Left lung (tissue), 10 donors: ENCODE data around the gene G6PC1. TPM values are rescaled to one million over a fixed set of nuclear protein-coding genes. Genes with fewer than 3 reads are reported as not detected.
"Not testable (repeated sequence)": the region's sequence is repeated elsewhere in the genome, so short reads cannot be mapped to it uniquely, and the experiment has no call there.

ENCODE experiments used
- ATAC-seq: fragments of 200-7000 bp; cut with Tn5 transposase; one replicate; pipeline ENCODE4 v1.9.1; 2020; ENCODE audit warnings: moderate library complexity
- DNase-seq, 4 donors: peaks; one replicate each; pipeline ENCODE4 v3.0.0-alpha.2; 2013 to 2020
- H3K27ac ChIP-seq, 2 donors: fragments of 200-600 bp; sonication (generic) in 1 of 2; one replicate each; pipeline versions ENCODE4 v1.5.0 to v1.8.0; 2020 to 2021
- H3K27me3 ChIP-seq, 2 donors: fragments of 200-600 bp; sonication (generic) in 1 of 2; one replicate each; pipeline versions ENCODE4 v1.5.0 to v1.8.0; 2020 to 2021
- H3K36me3 ChIP-seq, 2 donors: fragments of 200-600 bp; sonication (generic) in 1 of 2; one replicate each; pipeline versions ENCODE4 v1.5.0 to v1.8.0; 2020 to 2021
- H3K4me1 ChIP-seq, 2 donors: fragments of 200-600 bp; one replicate each; pipeline ENCODE4 v1.8.0; 2021
- H3K4me3 ChIP-seq, 2 donors: fragments of 200-600 bp; sonication (generic) in 1 of 2; one replicate each; pipeline versions ENCODE4 v1.5.0 to v1.8.0; 2020 to 2021; ENCODE audit warnings: mild to moderate bottlenecking in 1 of 2
- H3K9me3 ChIP-seq, 2 donors: fragments of 200-600 bp; sonication (generic) in 1 of 2; one replicate each; pipeline versions ENCODE4 v1.5.0 to v1.8.0; 2020 to 2021
- intact Hi-C, 2 donors: fragments of 100-400 bp; cut with DNase I; formaldehyde crosslinking; loops; one replicate each; pipeline versions ENCODE4 v1.11.2 to v1.14.2; 2022
- polyA plus RNA-seq, 6 donors: library from polyadenylated mRNA; unstranded; fragments of 120-200 nt; gene quantifications; one replicate each; pipeline ENCODE4 v1.2.1, GENCODE V29; 2013; ENCODE audit not compliant: insufficient read length in 6 of 6
- total RNA-seq, 2 donors: library from RNA; stranded (reverse); fragmentation: NEBNext Ultra II Directional; extraction: Animal tissue kit (Norgen Biotek cat#: 25700); gene quantifications; one replicate each; pipeline ENCODE4 v1.2.1, GENCODE V29; 2021
- TF ChIP-seq, protein P1 (sequence below), 2 donors: fragments of 200-600 bp; sonication (generic) in 1 of 2; IDR thresholded peaks; one replicate each; pipeline versions ENCODE4 v1.5.0 to v1.8.0; 2021; ENCODE audit warnings: antibody characterized with exemption in 2 of 2
- donor health status: DM: no; HTN: yes; CAD: no.
- donor health status: DM: no; HTN: no; CAD: no.

Gene G6PC1
- total and polyA plus RNA-seq, 8 donors: 0.06 to 0.17 (median 0.10) TPM; not detected in 5

GRCh38 chr17:42853597-42853967 is 47.0 kb upstream of the G6PC1 start:
- Histone ChIP-seq H3K27me3 (no peaks in the 10 kb centered on the region), H3K9me3 (no peaks in the 10 kb centered on the region), H3K36me3 (no peaks in the 10 kb centered on the region), H3K4me1 (peaks cover 0 to 12% of the 10 kb centered on the region in 2 donors), H3K27ac (peak overlapping the region in 1 of 2 donors; percentile 29), H3K4me3 (peak overlapping the region; percentile 7 to 37)
- no peak for ATAC-seq
- TF ChIP-seq, protein P1, sequence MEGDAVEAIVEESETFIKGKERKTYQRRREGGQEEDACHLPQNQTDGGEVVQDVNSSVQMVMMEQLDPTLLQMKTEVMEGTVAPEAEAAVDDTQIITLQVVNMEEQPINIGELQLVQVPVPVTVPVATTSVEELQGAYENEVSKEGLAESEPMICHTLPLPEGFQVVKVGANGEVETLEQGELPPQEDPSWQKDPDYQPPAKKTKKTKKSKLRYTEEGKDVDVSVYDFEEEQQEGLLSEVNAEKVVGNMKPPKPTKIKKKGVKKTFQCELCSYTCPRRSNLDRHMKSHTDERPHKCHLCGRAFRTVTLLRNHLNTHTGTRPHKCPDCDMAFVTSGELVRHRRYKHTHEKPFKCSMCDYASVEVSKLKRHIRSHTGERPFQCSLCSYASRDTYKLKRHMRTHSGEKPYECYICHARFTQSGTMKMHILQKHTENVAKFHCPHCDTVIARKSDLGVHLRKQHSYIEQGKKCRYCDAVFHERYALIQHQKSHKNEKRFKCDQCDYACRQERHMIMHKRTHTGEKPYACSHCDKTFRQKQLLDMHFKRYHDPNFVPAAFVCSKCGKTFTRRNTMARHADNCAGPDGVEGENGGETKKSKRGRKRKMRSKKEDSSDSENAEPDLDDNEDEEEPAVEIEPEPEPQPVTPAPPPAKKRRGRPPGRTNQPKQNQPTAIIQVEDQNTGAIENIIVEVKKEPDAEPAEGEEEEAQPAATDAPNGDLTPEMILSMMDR (IDR thresholded peaks at IDR 0.05): no peak
- intact Hi-C loops: no loop called here
- DNase-seq: peak in 1 of 4 donors; percentile 11

DNA sequence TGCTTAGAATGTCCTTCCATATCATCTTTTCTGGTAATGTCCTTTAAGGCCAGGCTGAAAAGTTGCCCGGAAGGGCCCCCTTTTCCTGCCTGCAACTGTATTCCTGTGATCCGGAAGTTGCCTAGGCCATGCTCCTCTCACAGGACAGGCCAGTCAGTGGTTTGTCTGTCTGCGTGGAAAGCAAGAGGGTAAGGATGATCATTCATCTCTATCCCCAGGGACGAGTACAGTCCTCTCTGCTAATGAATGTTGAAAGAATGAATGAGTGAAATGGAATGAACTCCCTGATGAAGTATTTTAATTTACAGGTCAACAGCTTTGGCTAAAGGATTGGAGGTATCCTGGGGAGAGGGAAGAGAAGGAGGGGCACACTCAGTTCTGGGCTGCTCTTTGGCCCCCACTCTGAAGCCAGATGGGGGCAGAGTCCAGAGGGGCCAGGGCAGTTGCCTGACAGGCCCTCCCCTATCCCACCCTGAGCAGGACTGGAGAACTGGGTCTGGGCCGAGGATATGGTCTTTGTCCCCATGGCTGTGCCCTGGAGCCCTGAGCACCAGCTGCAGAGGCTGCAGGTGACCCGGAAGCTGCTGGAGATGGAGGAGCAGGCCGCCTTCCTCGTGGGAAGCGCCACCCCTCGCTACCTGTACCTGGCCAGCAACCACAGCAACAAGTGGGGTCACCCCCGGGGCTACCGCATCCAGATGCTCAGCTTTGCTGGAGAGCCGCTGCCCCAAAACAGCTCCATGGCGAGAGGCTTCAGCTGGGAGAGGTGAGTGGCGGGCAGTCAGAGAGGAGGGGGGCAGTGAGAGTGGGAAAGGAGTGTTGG is 46.4 kb upstream of the G6PC1 start:
- no peaks in the 10 kb centered on the region for H3K9me3 ChIP-seq
- no peaks in the 10 kb centered on the region for H3K36me3 ChIP-seq
- ATAC-seq: no peak
- H3K27ac ChIP-seq: peak overlapping the region in 1 of 2 donors; percentile 29
- H3K27me3 ChIP-seq: no peaks in the 10 kb centered on the region
- no peak for DNase-seq
- intact Hi-C loops: no loop called here
- TF ChIP-seq, protein P1 (IDR thresholded peaks at IDR 0.05): no peak
- H3K4me1 ChIP-seq: peaks cover 0 to 12% of the 10 kb centered on the region in 2 donors
- H3K4me3 ChIP-seq: peak overlapping the region; percentile 7 to 37

- H3K4me3 ChIP-seq: peak overlapping the region in 1 of 2 donors; percentile 37
- no peak for DNase-seq
- no peak for ATAC-seq
- TF ChIP-seq, protein P1 (IDR thresholded peaks at IDR 0.05): no peak
- intact Hi-C loops: no loop called here
- no peaks in the 10 kb centered on the region for H3K27me3 ChIP-seq
- H3K27ac ChIP-seq: no peak overlapping the region
- H3K4me1 ChIP-seq: peaks cover 0 to 12% of the 10 kb centered on the region in 2 donors
- no peaks in the 10 kb centered on the region for H3K9me3 ChIP-seq
- no peaks in the 10 kb centered on the region for H3K36me3 ChIP-seq
These were observed 45.5 kb upstream of the G6PC1 start for GRCh38 chr17:42855048-42855596.

- H3K4me3 ChIP-seq, intact Hi-C loops, ATAC-seq, H3K9me3 ChIP-seq, H3K27me3 ChIP-seq, DNase-seq, H3K27ac ChIP-seq, H3K36me3 ChIP-seq: not testable (repeated sequence)
- peaks cover 0 to 12% of the 10 kb centered on the region in 2 donors for H3K4me1 ChIP-seq
These were observed 44.5 kb upstream of the G6PC1 start for GRCh38 chr17:42856093-42856492.

DNA sequence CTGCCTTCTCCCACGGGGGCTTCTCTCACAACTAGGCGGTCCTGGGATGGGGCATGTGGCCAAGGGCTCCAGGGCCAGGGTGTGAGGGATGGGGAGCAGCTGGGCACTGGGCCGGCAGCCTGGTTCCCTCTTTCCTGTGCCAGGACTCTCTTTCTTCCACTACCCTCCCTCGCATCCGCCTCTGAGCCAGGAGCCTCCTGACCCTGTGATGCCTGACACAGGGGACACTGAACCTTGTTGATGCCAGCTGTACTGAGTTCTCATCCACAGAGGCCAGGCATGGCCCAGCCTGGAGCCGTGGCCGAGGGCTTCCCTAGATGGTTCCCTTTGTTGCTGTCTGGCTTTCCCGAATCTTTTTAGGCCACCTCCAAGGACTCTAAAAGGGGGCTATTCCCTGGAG is 44.1 kb upstream of the G6PC1 start:
- H3K27me3 ChIP-seq, H3K36me3 ChIP-seq, ATAC-seq, H3K9me3 ChIP-seq, H3K4me3 ChIP-seq, intact Hi-C loops: not testable (repeated sequence)
- Histone ChIP-seq H3K27ac (peak overlapping the region in 1 of 2 donors; percentile 5), H3K4me1 (peaks cover 0 to 12% of the 10 kb centered on the region in 2 donors)
- peak in 2 of 4 donors; percentile 67 to 69 for DNase-seq

- Histone ChIP-seq H3K9me3 (no peaks in the 10 kb centered on the region), H3K27ac (no peak overlapping the region), H3K4me1 (peaks cover 0 to 12% of the 10 kb centered on the region in 2 donors), H3K36me3 (no peaks in the 10 kb centered on the region), H3K27me3 (no peaks in the 10 kb centered on the region), H3K4me3 (no peak overlapping the region)
- intact Hi-C loops: no loop called here
- TF ChIP-seq, protein P1 (IDR thresholded peaks at IDR 0.05): no peak
- no peak for ATAC-seq
- DNase-seq: no peak
These were observed 43.2 kb upstream of the G6PC1 start for GRCh38 chr17:42857389-42857788.
